HG03103 (cell line): Measurements from ENCODE around the gene ITGB7.
"Not testable (repeated sequence)": the region's sequence is repeated elsewhere in the genome, so short reads cannot be mapped to it uniquely, and the experiment has no call there.

ENCODE experiments used
- ATAC-seq: cut with Tn5 transposase; IDR thresholded peaks from one replicate; pipeline ENCODE4 v1.9.1; 2021; ENCODE audit warnings: low read depth; ENCODE audit not compliant: unreplicated experiment

ITGB7 gene

GRCh38 chr12:53180931-53181645 lies 26.0 kb downstream of the ITGB7 start:
- ATAC-seq, result peak; percentile 36

DNA sequence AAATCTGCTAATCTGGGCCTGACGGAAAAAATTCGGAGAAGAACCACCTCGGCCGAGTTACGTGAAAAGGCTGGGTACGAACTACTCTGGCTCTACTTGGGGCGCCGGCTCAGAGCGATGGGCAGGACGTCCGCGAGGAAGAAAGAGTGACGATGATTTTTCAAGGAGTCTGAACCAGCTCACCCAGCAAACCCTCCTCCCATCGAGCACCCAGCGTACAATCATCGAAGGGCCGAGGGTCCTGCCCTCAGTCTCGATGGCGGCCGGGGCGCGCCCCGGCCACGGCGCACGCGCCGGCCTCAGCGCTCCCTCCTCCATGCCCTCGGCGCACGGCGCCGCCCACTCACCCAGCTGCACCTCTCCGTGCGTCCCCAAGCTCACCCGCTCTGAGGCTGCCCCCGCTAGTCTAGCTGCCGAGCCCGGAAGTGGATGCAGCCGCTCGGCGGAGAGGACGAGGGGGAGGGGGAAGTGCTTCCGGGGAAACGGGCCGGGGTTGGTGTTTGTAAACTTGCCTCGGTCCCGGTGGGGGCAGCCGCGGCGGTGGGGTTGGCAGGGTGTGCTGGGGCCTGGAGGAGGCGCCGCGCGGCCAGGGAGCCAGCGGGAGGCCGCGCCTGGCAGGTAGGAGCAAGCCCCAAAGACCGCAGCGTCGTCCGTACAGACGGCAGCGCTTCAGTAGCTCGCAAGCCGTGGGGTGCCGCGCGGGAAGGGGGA lies 26.7 kb downstream of the ITGB7 start, which contains the start of the genes CSAD and ZNF740:
CSAD (minus strand) TSS at position 706 of the 711 bp plus-strand sequence. CDS start 7,455 bp downstream, outside the sequence.
ZNF740 (plus strand) TSS at position 503 of the 711 bp plus-strand sequence. CDS start 1,262 bp downstream, outside the sequence.
- peak; percentile 90 for ATAC-seq

GRCh38 chr12:53179687-53180219 lies 27.3 kb downstream of the ITGB7 start:
- no peak for ATAC-seq

- not testable (repeated sequence) for ATAC-seq
These were observed 28.2 kb downstream of the ITGB7 start for GRCh38 chr12:53178803-53179202.

- ATAC-seq, result not testable (repeated sequence)
These were observed 29.6 kb downstream of the ITGB7 start for GRCh38 chr12:53177447-53177846.

- no peak for ATAC-seq
These were observed 30.3 kb downstream of the ITGB7 start for GRCh38 chr12:53176750-53177149.

DNA sequence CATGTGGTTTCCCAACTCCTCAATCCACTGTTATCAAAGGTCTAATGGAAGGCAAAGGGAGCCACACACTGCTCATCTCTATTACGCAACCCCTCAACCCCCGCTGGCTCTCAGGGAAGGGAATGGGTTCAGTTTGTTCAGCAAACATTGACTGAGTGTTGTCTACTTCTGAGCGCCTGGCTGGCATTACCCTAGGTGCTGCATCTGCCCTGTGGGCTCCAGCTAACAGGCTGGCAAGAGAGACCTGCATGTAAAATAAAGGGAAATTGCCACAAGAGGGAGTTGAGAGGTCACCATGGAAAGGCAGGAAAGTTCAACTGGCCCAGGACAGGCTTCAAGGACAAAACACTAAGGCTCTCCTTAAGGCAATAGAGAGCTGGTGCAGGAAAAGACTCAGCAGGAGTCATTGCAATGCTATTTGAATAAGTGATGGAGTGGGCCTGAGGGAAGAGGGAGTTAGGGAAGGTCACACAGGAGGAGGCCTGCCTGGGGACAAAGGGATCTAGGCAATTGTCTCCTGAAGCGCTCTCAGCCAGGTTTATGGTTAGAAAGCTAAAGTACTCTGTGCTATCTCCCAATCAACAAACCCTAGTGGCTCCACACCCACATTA lies 32.1 kb downstream of the ITGB7 start:
- ATAC-seq, result no peak

DNA sequence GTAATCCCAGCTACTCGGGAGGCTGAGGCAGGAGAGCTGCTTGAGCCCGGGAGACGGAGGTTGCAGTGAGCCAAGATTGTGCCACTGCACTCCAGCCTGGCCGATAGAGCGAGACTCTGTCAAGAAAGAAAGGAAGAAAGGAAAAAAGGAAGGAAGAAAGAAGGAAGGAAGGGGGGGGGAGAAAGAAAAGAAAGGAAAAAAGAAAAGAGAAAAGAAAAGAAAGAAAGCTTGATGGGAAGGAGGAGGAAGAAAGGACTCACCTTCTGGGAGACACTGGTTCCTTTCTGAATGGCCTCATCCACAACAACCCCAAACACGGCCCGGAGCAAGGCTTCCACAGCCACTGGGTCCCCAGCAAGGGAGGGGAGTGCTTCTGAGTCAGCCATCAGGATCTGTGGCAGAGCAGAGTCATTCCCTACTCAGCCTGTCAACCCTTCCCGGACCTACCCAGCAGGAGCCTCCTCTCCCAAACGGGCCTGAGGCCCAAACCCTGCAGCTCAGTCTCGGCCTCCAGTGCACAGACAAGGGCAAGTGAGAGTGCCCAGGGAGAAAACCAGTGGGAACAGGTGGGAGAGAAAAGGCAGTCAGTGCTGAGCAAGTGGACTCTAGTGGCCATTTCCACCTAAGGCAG lies 33.9 kb downstream of the ITGB7 start:
- no peak for ATAC-seq

GRCh38 chr12:53172352-53172751 lies 34.7 kb downstream of the ITGB7 start:
- ATAC-seq, result no peak

DNA sequence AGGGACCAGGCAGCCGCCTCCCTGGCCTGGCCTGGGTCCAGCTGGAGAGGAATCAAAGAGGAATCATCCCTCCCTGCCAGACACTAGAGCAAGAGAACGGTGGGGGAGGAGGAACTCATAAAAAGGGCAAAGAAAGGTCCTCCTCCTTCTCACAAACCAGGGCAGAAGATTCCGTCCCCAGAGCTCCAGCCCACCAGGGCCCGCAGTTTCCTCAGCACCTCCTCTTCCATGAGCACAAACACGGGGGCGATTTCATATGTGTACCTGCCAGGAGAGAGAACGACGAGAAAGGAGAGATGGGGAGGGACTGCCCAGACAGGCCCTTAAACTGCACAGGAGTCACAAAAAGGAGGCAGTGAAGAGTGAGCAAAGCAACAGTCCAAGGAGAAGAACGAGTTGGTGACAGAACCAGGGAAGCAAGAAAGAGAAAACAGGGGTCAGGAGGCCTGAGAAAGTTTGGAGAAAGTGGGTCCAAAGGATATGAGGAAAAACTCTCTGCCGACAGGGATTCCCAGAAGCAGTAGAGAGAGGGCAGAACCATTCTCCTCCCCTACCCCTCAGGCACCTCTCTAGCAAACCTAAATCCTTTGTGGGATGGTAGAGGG lies 35.2 kb downstream of the ITGB7 start:
- no peak for ATAC-seq

DNA sequence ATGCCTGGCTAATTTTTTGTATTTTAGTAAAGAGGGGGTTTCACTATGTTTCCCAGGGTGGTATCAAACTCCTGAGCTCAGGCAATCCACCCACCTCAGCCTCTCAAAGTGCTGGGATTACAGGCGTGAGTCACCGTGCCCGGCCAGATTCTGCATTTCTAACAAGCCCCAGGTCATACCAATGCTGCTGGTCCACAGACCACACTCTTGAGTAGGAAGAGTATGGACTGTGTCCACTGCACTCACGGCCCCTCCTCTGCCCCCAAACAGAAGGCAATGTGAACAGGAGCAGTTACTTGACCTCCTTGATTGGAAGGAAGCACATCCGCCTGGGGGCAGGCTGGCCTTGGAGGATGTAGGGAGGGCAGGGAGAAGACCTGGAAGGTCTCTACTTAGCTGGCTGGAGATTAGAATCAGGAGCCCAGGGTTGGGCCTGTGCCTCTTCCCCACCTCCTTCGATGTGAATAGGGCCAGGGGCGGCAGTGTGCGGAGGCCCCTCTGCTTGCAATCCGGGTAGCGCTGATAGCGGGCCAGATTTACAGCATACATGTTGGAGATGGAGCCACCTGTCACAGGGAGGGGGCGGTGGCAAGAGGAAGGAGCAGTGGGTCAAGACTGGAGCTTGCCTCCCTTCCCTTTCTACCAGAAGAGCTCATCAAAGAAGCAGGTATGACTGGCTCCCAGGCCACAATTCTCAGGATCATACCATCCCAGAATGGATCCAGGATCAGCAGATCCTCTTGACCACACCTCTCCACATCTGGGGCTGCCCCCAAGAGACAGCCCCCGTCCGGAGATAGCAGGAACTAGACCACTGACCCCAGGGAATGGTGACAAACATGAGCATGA lies 36.0 kb downstream of the ITGB7 start:
- ATAC-seq, result no peak

DNA sequence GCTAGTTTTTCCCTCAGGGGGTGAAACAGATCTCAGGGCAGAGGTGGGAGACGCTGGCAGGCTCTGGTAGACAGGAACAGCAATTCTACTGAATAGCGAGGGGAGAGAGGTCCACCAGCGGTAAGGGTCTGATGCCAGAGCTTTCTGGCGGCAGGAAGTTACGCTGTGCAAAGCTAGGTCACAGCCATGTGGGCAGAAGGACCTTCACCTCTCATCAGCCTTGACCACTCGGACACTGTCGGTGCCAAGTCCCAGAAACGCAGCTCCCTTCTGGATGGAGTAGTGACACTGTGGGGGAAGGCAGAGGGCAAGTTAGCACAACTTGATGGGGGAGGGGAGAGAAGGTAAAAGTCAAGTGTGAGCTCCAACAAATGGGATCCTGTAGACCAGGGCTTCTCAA lies 36.8 kb downstream of the ITGB7 start:
- ATAC-seq, result no peak

DNA sequence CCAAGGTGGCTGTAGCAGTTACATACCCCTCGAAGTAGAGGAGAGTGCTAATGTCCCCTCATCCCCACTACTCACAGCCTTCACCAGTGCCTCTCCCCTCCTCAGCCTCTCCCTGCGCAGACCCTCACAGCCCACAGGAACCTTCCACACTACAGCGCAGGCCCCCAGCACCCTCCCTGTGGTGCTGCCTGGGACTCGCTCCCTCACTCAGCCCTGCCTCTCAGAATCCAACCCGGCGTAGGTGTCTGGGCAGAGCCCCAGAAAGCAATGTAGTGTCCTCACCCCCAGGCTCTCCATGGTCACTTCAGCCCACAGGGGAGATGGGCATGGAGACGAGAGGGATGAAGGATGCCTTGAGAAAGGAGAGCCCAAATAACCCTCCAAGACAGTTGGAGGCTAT lies 37.4 kb downstream of the ITGB7 start:
- no peak for ATAC-seq

GRCh38 chr12:53166837-53167236 lies 40.2 kb downstream of the ITGB7 start:
- ATAC-seq, result no peak

DNA sequence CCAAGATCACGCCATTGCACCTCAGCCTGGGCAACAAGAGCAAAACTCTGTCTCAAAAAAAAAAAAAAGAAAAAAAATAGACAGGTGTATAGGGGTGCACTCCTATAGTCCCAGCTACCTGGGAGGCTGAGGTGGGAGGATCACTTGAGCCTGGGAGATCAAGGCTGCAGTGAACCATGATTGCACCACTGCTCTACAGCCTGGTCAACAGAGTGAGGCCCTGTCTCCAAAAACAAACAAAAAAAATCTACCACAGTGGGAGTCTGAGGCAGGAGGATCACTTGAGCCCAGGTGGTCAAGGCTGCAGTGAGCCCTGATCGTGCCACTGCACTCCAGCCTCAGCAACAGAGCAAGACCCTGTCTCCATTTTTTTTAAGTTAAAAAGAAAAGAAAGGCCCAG lies 44.0 kb downstream of the ITGB7 start:
- not testable (repeated sequence) for ATAC-seq

GRCh38 chr12:53161119-53161911 lies 45.7 kb downstream of the ITGB7 start:
- no peak for ATAC-seq

DNA sequence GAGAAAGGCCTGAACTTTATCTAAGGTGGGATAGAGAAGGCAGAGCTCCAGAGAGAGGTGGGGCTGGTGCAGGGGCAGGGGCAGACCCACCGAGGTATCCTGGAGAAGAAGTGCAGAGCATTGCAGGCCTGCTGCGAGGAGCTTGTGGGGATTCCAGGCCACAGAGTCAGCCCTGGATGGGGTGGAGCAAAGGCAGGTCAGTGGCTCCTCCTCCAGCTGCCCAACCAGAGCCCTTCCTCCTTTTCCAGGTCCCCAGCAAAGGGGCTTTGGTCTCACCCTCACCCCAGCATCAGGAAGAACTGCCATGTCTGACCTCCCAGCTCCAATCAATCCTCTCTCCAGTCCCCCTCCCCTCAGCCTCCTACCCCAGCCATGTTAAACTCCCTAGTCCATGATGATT lies 46.4 kb downstream of the ITGB7 start:
- no peak for ATAC-seq

GRCh38 chr12:53160000-53160399 lies 47.1 kb downstream of the ITGB7 start:
- ATAC-seq, result no peak
